Right lobe of liver (tissue), 6 donors: ENCODE results near the gene RIOK3. TPM values are rescaled to one million over a fixed set of nuclear protein-coding genes. Genes with fewer than 3 reads are reported as not detected.

Experiments used
- ATAC-seq, 4 donors: fragments of 200-7000 bp; cut with Tn5 transposase; one replicate each; pipeline ENCODE4 v1.9.1; 2020; ENCODE audit warnings: mild to moderate bottlenecking in 4 of 4, moderate library complexity in 4 of 4
- DNase-seq, 3 donors: peaks; one replicate each; pipeline ENCODE4 v3.0.0-alpha.2; 2020
- H3K27ac ChIP-seq, 3 donors: fragments of 200-600 bp; one replicate each; pipeline ENCODE4 v1.8.0; 2022
- H3K27me3 ChIP-seq, 2 donors: fragments of 200-600 bp; one replicate each; pipeline ENCODE4 v1.8.0; 2022
- H3K36me3 ChIP-seq, 4 donors: fragments of 200-600 bp; sonication (generic) in 1 of 4; one replicate each; pipeline versions ENCODE4 v1.5.1 to v1.8.0; 2017 to 2022; ENCODE audit warnings: control low read depth in 1 of 4
- H3K4me1 ChIP-seq, 4 donors: fragments of 200-600 bp; sonication (generic) in 1 of 4; one replicate each; pipeline versions ENCODE4 v1.5.1 to v1.8.0; 2017 to 2022; ENCODE audit warnings: control low read depth in 1 of 4
- H3K4me3 ChIP-seq, 3 donors: fragments of 200-600 bp; one replicate each; pipeline ENCODE4 v1.8.0; 2022
- H3K9me3 ChIP-seq, 4 donors: fragments of 200-600 bp; sonication (generic) in 1 of 4; one replicate each; pipeline versions ENCODE4 v1.5.1 to v1.8.0; 2017 to 2022; ENCODE audit warnings: control low read depth in 1 of 4
- POLR2A ChIP-seq: fragments of 450-650 bp; IDR thresholded peaks from one replicate; pipeline ENCODE4 v1.6.1; 2017; ENCODE audit warnings: antibody characterized with exemption, mild to moderate bottlenecking
- WGBS: methylation state at CpG from one replicate; pipeline ENCODE4 v1.1.6; 2018; ENCODE audit warnings: low coverage, low lambda C conversion rate; ENCODE audit not compliant: insufficient coverage; ENCODE audit errors: missing lambda C conversion rate; 5-methylcytosine and 5-hydroxymethylcytosine counted together
- intact Hi-C, 2 donors: fragments of 100-400 bp; cut with DNase I; formaldehyde crosslinking; loops; one replicate each; pipeline versions ENCODE4 v1.11.2 to v1.14.1; 2022
- total RNA-seq, 6 experiments: library from RNA; depleted of rRNA in 2 of 6; stranded (reverse); fragments of >200 nt in 2 of 6; fragmentation: NEBNext Ultra II Directional in 3 of 6; extraction: Animal tissue kit (Norgen Biotek cat#: 25700) in 3 of 6; gene quantifications; one replicate each; pipeline versions ENCODE4 v1.1.0 to v1.2.4, GENCODE V29; 2016 to 2023
- TF ChIP-seq, protein P1 (sequence below), 4 donors: fragments of 200-600 bp in 3 of 4; fragments of 450-650 bp in 1 of 4; IDR thresholded peaks; one replicate each; pipeline versions ENCODE4 v1.5.1 to v1.8.0; 2016 to 2022; ENCODE audit warnings: antibody characterized with exemption in 4 of 4, mild to moderate bottlenecking in 2 of 4
- donor health status: DM: no; HTN: yes; CAD: no.
- donor health status: DM: no; HTN: no; CAD: no.
- donor health status: DM: no; HTN: no; CAD: no.
- donor health status: DM: no; HTN: yes; CAD: no.
- donor health status: DM: no; HTN: yes; CAD: no.

RIOK3 gene
- total RNA-seq, 6 experiments from 2014 or later, result 41.3 to 59.5 (median 50.4) TPM

DNA sequence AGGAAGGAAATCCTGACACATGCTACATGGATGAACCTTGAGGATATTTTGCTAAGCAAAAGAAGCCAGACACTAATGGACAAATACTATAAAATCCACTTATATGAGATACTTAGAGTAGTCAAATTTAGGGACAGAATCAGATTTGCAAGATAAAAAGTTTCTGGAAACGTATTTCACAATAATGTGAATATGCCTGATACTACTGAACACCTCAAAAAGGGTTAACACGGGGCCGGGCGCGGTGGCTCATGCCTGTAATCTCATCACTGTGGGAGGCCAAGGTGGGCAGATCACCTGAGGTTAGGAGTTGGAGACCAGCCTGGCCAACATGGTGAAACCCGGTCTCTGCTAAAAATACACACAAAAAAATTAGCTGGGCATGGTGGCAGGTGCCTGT lies 48.5 kb downstream of the RIOK3 start:
- intact Hi-C loops, result no loop called here
- Histone ChIP-seq H3K27ac (no peak overlapping the region), H3K27me3 (no peaks in the 10 kb centered on the region), H3K9me3 (no peaks in the 10 kb centered on the region), H3K4me3 (no peak overlapping the region), H3K4me1 (peaks cover 0 to 19% (median 7%) of the 10 kb centered on the region in 4 donors), H3K36me3 (peaks cover 0 to 6% (median 0%) of the 10 kb centered on the region in 4 donors)
- WGBS, result 88% methylated on average over 1 of the region's 6 CpGs
- TF ChIP-seq, protein P1, sequence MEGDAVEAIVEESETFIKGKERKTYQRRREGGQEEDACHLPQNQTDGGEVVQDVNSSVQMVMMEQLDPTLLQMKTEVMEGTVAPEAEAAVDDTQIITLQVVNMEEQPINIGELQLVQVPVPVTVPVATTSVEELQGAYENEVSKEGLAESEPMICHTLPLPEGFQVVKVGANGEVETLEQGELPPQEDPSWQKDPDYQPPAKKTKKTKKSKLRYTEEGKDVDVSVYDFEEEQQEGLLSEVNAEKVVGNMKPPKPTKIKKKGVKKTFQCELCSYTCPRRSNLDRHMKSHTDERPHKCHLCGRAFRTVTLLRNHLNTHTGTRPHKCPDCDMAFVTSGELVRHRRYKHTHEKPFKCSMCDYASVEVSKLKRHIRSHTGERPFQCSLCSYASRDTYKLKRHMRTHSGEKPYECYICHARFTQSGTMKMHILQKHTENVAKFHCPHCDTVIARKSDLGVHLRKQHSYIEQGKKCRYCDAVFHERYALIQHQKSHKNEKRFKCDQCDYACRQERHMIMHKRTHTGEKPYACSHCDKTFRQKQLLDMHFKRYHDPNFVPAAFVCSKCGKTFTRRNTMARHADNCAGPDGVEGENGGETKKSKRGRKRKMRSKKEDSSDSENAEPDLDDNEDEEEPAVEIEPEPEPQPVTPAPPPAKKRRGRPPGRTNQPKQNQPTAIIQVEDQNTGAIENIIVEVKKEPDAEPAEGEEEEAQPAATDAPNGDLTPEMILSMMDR (IDR thresholded peaks at IDR 0.05), result no peak
- no peak for TF ChIP-seq POLR2A
- DNase-seq, result no peak
- no peak for ATAC-seq

- Histone ChIP-seq H3K27me3 (no peaks in the 10 kb centered on the region), H3K4me1 (peaks cover 0 to 23% (median 9%) of the 10 kb centered on the region in 4 donors), H3K27ac (peak overlapping the region; percentile 72 to 94 (median 88)), H3K36me3 (peaks cover 0 to 14% (median 0%) of the 10 kb centered on the region in 4 donors), H3K9me3 (no peaks in the 10 kb centered on the region), H3K4me3 (peak overlapping the region; percentile 89 to 93 (median 91))
- TF ChIP-seq POLR2A, result no peak
- TF ChIP-seq, protein P1 (IDR thresholded peaks at IDR 0.05), result no peak
- intact Hi-C loops, result no loop called here
- WGBS, result 17% methylated on average over 6 of the region's 6 CpGs
- no peak for DNase-seq
- no peak for ATAC-seq
These were observed 49.5 kb downstream of the RIOK3 start for GRCh38 chr18:23502516-23503037.

GRCh38 chr18:23503038-23503962 lies 50.2 kb downstream of the RIOK3 start, which contains the start of gene RMC1:
Gene RMC1, plus strand, starts transcription at chr18:23503511. Its CDS starts 108 bp downstream, at chr18:23503619.
- H3K27me3 ChIP-seq, result no peaks in the 10 kb centered on the region
- WGBS, result 0% methylated on average over 9 of the region's 110 CpGs
- H3K27ac ChIP-seq, result peak within 1 kb of the TSS; percentile 72 to 94 (median 88)
- H3K4me3 ChIP-seq, result peak within 1 kb of the TSS; percentile 89 to 93 (median 91)
- intact Hi-C loops, result no loop called here
- TF ChIP-seq, protein P1 (IDR thresholded peaks at IDR 0.05), result peak in 3 of 4 donors; percentile 4 to 24 (median 4)
- TF ChIP-seq POLR2A, result peak; percentile 90
- H3K4me1 ChIP-seq, result peaks cover 0 to 30% (median 9%) of the 10 kb centered on the region in 4 donors
- ATAC-seq (peak; percentile 93 to 98 (median 96)), DNase-seq (peak; percentile 97 to 98 (median 98))
- no peaks in the 10 kb centered on the region for H3K9me3 ChIP-seq
- peaks cover 0 to 20% (median 0%) of the 10 kb centered on the region in 4 donors for H3K36me3 ChIP-seq

GRCh38 chr18:23503963-23504344 lies 50.9 kb downstream of the RIOK3 start:
- Histone ChIP-seq H3K27me3 (no peaks in the 10 kb centered on the region), H3K4me1 (peaks cover 0 to 30% (median 9%) of the 10 kb centered on the region in 4 donors), H3K36me3 (peaks cover 0 to 21% (median 0%) of the 10 kb centered on the region in 4 donors), H3K9me3 (no peaks in the 10 kb centered on the region), H3K4me3 (peak overlapping the region; percentile 89 to 93 (median 91)), H3K27ac (peak overlapping the region; percentile 57 to 94 (median 88))
- DNase-seq (no peak), ATAC-seq (no peak)
- intact Hi-C loops, result no loop called here
- no peak for TF ChIP-seq POLR2A
- TF ChIP-seq, protein P1 (IDR thresholded peaks at IDR 0.05), result no peak
- under 1% methylated on average over 20 of the region's 21 CpGs for WGBS
